GM18951 (cell line): ENCODE measurements around the gene A1BG.

Experiments used
- POLR2A ChIP-seq: IDR thresholded peaks from 4 replicates; pipeline ENCODE4 v1.6.1; 2011; ENCODE audit warnings: mild to moderate bottlenecking; ENCODE audit not compliant: insufficient read length, insufficient read depth; ENCODE audit errors: extremely low read depth
- in situ Hi-C: fragments of 300-500 bp; cut with MboI; formaldehyde crosslinking; loops from one replicate; pipeline ENCODE4 v1.12.0; 2022; ENCODE audit warnings: low sequenced_read_pairs, mixed read lengths, inconsistent platforms; ENCODE audit not compliant: unreplicated experiment

Gene A1BG

DNA sequence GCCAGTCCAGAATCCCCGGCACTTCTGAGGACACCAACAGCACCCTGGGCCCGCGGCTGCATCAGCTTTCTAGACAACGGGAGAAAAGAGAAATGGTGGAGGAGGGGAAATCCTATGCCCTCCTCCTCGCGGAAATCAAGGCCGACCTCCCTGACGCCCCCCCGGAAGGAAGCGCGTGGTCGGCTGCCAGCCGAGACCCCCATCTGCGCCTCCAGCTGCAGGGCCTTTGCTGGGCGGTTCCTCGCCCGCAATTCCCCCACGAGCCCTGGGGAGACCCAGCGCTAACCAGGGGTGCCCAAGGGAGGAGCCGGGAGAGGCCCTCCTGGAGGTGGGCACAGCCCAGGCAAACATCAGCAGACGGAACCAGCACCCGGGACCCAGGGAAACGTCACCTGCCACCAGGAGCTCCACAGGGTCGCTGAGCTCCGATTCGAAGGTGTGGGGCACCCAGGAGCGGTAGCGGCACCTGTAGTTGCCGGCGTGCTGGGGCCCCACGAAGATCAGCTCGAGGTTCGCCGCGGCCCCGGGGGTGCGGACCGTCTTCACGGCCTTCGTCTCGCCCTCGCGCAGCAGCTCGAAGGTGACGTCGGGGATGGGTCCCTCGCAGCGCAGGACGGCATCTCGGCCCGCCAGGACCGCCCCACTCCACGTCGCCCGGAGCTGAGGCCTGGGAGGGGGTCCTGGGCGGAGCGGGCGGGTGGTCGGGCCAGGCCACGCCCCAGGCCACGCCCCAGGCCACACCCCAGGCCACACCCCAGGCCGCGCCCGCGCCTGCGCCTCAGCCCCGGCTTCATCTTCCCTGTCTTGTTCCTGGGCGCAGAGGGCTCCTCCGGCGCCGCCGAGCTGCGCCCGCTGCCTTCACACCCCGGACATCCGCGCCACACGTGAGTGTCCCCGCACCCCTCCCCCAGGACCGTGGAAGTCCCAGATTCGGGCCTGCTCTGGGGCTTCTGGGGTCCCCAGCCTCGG is 6.0 kb downstream of the A1BG start:
- TF ChIP-seq POLR2A: peak; percentile 87
- in situ Hi-C loops: no loop called here

DNA sequence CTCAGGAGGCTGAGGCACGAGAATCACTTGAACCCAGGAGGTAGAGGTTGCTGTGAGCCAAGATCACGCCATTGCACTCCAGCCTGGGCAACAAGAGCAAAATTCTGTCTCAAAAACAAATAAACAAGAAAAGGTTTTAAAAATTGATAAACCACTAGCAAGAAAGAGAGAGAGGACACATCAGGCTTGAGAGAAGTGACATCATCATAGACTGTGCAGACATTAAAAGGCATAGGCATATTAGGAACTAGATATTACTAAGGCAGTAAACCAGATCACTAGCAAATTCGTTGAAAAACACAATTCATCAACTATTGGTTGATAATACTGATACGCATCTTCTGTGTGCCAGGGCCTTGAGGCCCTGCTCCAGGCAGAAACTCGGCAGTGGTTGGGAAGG is 7.7 kb downstream of the A1BG start:
- no peak for TF ChIP-seq POLR2A
- in situ Hi-C loops: no loop called here

DNA sequence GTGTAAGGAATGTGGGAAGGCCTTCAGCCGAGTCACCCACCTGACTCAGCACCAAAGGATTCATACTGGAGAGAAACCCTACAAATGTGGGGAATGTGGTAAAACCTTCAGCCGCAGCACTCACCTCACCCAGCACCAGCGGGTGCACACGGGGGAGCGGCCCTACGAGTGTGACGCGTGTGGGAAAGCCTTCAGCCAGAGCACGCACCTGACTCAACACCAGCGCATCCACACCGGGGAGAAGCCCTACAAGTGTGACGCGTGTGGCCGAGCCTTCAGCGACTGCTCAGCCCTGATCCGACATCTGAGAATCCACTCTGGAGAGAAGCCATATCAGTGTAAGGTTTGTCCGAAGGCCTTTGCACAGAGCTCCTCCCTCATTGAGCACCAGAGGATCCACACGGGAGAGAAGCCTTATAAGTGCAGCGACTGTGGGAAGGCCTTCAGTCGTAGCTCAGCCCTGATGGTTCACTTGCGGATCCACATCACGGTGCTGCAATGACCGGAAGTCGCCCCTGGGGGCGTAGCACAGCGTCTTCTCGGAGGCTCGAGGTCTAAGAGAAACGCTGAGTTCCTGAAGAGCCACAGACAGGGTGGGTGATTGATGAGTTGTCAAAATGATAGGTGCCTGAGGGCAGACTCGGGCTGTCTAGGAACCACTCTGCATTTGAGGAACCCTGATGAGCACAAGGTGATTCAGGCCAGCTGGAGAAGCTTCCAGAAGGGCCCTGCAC is 14.3 kb downstream of the A1BG start:
- in situ Hi-C loops: no loop called here
- no peak for TF ChIP-seq POLR2A

DNA sequence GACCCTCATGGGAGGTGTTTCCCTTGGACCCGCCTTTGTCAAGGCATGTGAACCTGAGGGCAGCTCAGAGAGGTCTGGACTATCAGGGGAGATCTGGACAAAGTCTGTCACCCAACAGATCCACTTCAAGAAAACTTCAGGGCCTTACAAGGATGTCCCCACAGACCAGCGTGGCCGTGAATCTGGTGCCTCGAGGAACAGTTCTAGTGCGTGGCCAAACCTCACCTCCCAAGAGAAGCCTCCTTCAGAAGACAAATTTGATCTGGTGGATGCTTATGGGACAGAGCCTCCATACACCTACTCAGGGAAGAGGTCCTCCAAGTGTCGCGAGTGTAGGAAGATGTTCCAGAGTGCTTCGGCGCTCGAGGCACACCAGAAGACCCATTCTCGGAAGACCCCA is 15.0 kb downstream of the A1BG start:
- TF ChIP-seq POLR2A: no peak
- in situ Hi-C loops: no loop called here

DNA sequence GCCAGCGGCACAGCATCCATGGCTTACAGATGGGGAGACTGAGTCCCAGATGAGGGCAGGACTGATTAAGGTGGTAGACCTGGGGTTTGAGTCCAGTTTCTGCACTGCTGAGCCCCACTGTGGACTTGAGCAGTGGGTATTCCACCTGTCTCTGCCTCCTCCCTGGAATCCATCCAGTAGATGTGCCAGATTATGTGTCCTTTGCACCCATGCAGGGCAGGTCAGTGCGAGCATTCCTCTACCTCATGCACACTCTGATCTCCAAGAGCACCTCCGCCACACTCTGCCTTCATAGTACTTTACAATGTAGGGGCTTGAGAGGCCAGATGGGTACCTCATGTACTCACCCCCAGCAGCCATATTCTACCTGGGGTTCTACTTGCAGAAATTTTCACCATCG is 16.5 kb downstream of the A1BG start:
- no peak for TF ChIP-seq POLR2A
- in situ Hi-C loops: no loop called here

DNA sequence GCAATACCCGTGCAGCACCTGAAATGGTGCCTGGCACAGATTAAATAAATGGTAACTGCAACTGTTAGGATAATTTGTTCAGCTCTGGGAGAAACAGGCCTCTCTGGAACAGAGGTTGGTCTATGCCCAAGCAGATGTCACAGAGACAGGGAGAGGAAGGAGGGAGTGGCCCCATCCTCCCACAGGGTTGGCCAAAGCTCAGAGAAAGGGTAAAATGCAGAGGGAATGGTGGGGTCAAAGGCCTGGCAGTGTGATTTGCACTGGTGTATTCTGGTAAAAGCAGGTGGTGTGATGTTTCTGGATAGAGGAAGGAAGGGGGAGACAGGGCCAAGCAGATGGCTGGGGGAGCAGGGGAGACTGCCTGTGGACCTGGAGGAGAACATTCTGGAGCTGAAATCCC is 17.1 kb downstream of the A1BG start:
- in situ Hi-C loops: no loop called here
- TF ChIP-seq POLR2A: no peak

DNA sequence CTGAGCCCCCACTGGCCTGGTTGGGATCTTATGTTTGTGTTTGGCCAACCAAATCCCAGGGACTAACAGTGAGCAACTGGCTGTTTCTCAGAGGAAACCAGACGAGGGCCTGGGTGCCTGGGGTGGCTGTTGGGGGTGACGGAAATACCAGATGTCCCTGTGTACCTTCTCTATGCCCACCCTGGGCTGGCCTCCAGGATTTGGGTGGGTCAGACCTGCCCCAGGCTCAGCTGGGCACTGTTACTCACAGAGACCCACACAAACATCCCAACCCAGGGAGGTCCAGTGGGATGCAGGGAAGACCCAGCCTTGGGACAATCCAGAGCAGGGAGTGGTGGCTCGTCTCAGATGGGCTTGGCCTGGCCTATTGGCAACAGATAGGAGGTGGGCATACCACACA is 17.7 kb downstream of the A1BG start:
- in situ Hi-C loops: no loop called here

DNA sequence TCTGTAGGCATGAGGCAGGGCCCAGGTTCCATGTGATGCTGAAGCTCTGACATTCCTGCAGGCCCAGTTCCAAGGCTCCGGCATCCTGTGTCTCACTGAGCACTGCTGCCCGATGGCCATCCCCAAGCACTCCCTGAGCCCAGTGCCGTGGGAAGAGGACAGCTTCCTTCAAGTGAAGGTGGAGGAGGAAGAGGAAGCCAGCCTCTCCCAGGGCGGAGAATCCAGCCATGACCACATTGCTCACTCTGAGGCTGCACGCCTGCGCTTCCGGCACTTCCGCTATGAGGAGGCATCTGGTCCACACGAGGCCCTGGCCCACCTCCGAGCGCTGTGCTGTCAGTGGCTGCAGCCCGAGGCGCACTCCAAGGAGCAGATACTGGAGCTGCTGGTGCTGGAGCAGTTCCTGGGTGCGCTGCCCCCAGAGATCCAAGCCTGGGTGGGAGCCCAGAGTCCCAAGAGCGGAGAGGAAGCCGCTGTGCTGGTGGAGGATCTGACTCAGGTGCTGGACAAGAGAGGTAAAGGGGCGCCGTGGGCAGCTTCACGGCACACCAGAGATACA is 18.5 kb downstream of the A1BG start:
- no peak for TF ChIP-seq POLR2A
- in situ Hi-C loops: no loop called here

More for the DNA sequence above, 17.7 kb downstream of the A1BG start:
- TF ChIP-seq POLR2A: no peak

DNA sequence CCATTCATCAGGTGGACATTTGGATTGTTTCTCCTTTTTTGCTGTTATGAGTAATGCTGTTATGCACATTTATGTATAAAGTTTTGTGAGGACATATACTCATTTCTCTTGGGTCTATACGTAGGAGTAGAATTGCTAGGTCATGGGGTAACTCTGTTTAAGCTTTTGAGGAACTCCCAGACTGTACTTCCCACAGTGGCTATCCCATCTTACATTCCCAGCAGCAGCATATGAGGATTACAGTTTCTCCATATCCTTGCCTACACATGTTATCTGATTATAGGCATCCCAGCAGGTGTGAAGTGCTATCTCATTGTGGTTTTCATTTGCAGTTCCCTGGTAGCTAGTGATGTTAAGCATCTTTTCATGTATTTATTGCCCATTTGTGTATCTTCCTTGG is 20.6 kb downstream of the A1BG start:
- no peak for TF ChIP-seq POLR2A
- in situ Hi-C loops: no loop called here

DNA sequence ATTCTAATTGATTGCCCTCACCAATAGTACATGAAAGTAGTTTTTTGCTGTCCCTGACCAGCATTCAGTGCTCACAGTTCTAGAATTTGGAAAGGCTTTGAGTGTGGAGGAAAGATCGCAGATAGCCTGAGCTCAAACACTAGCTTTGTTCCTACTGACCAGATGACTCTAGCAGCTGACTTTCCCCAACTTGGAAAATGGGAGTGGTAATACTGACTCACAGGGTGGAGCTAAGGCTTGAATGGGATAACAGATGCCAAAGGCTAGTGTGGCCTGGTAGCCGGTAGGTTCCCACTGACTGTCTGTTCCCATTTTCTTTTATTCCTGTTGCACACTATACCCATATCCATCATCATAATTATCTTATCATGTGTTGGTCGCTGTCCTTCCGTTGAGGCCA is 22.8 kb downstream of the A1BG start:
- in situ Hi-C loops: no loop called here
- TF ChIP-seq POLR2A: no peak

DNA sequence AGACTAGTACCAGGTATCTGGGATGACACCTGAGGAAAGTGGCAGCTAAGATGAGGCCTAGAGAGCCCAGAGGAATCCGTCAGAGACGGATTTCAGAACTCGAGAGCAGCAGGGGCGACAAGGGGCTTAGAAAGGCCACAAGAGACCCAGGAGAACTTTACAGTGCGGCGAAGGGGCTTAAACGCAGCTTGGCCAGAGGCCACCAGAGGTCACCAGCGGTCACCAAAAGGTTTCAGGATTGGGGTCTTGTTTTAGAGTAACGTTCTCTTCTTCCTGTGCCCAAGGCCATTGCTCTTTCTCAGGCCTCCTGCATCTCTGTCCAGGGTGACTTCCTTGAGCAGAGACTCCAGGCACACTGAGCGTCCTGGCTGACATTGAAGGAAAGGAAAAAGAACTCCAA is 24.3 kb downstream of the A1BG start:
- no peak for TF ChIP-seq POLR2A
- in situ Hi-C loops: no loop called here

DNA sequence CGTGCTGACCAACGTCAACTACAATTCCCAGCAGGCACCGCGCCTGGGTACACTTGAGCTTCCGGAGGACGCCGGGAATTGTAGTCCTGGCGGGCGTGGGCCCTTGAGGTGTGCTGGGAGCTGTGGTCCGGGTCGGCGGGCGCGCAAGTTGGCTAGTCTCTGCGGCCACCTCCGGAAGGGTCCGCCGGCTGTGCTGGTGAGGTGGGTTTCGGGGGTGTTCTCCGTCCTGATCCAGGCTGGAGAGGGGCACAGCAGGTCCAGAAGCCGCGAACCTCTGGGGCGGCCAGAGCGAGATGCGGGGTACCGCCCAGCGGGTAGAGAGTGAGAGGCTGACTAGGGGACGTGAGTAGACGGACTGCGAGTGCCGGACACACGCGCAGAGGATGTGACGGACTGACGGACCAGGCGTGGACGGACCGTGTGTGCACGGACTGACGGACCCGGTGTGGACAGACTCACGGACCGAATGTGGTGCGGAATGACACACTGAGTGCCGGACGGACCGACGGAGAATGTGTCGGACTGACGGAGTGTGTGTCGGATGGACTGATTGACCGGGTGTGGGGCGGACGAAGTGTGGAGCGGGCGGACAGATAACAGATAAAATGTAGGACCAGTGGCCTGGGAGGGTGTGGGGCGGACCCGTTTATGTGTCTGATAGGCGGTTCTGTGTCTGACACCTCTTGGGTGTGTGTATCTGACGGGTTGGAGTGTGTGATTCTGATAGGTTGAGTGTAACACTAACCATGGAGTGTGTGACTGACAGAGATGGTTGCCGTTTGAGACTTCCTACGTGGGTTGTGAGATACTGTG is 26.2 kb downstream of the A1BG start, which contains the start of gene ZSCAN22:
Gene ZSCAN22, plus strand, starts transcription at position 81 of the 813 bp plus-strand sequence. CDS start 7,809 bp downstream, outside the sequence.
- in situ Hi-C loops: no loop called here

More for the DNA sequence above, 26.2 kb downstream of the A1BG start, which contains the start of gene ZSCAN22:
- peak; percentile 73 for TF ChIP-seq POLR2A
